GM06990 (cell line): ENCODE results near the gene TBC1D9B.

Experiments used
- DNase-seq: peaks from one replicate; pipeline ENCODE4 v3.0.0-alpha.2; 2011; ENCODE audit not compliant: insufficient read length; ENCODE audit errors: extremely low read depth
- H3K27me3 ChIP-seq: replicated peaks from 2 replicates; pipeline ENCODE4 v1.6.0; 2011; ENCODE audit warnings: low read length; ENCODE audit not compliant: control insufficient read depth, insufficient read depth
- H3K36me3 ChIP-seq: 2 replicates; pipeline ENCODE4 v1.5.1; 2011; ENCODE audit warnings: low read length; ENCODE audit not compliant: control insufficient read depth, insufficient read depth
- H3K4me3 ChIP-seq: replicated peaks from 2 replicates; pipeline ENCODE4 v1.5.1; 2011; ENCODE audit warnings: low read depth, mild to moderate bottlenecking, control low read depth, low read length
- CTCF ChIP-seq: IDR thresholded peaks from 2 replicates; pipeline ENCODE4 v1.5.1; 2011; ENCODE audit warnings: low read length, control low read depth, mild to moderate bottlenecking, inconsistent platforms; ENCODE audit not compliant: insufficient read depth, poor library complexity, severe bottlenecking

Gene TBC1D9B

GRCh38 chr5:179880848-179881590 is 26.7 kb downstream of the TBC1D9B start:
- TF ChIP-seq CTCF: no peak
- H3K36me3 ChIP-seq: peaks cover 25% of the 10 kb centered on the region
- DNase-seq: no peak
- no peaks in the 10 kb centered on the region for H3K27me3 ChIP-seq
- no peak overlapping the region for H3K4me3 ChIP-seq

- H3K4me3 ChIP-seq: no peak overlapping the region
- TF ChIP-seq CTCF: no peak
- no peaks in the 10 kb centered on the region for H3K27me3 ChIP-seq
- peaks cover 23% of the 10 kb centered on the region for H3K36me3 ChIP-seq
- DNase-seq: no peak
These were observed 27.5 kb downstream of the TBC1D9B start for GRCh38 chr5:179880066-179880650.

GRCh38 chr5:179879690-179880010 is 28.0 kb downstream of the TBC1D9B start:
- Histone ChIP-seq H3K27me3 (no peaks in the 10 kb centered on the region), H3K36me3 (peaks cover 24% of the 10 kb centered on the region), H3K4me3 (no peak overlapping the region)
- DNase-seq: no peak
- no peak for TF ChIP-seq CTCF

GRCh38 chr5:179879003-179879689 is 28.6 kb downstream of the TBC1D9B start:
- no peaks in the 10 kb centered on the region for H3K27me3 ChIP-seq
- no peak for TF ChIP-seq CTCF
- H3K4me3 ChIP-seq: no peak overlapping the region
- peaks cover 24% of the 10 kb centered on the region for H3K36me3 ChIP-seq
- DNase-seq: no peak

GRCh38 chr5:179878222-179879002 is 29.3 kb downstream of the TBC1D9B start:
- no peak for TF ChIP-seq CTCF
- DNase-seq: no peak
- H3K4me3 ChIP-seq: no peak overlapping the region
- no peaks in the 10 kb centered on the region for H3K27me3 ChIP-seq
- peaks cover 24% of the 10 kb centered on the region for H3K36me3 ChIP-seq
